ENCODE measurements around the gene FLNA.
"Not testable (repeated sequence)": the region's sequence is repeated elsewhere in the genome, so short reads cannot be mapped to it uniquely, and the experiment has no call there.

FLNA gene, protein sequence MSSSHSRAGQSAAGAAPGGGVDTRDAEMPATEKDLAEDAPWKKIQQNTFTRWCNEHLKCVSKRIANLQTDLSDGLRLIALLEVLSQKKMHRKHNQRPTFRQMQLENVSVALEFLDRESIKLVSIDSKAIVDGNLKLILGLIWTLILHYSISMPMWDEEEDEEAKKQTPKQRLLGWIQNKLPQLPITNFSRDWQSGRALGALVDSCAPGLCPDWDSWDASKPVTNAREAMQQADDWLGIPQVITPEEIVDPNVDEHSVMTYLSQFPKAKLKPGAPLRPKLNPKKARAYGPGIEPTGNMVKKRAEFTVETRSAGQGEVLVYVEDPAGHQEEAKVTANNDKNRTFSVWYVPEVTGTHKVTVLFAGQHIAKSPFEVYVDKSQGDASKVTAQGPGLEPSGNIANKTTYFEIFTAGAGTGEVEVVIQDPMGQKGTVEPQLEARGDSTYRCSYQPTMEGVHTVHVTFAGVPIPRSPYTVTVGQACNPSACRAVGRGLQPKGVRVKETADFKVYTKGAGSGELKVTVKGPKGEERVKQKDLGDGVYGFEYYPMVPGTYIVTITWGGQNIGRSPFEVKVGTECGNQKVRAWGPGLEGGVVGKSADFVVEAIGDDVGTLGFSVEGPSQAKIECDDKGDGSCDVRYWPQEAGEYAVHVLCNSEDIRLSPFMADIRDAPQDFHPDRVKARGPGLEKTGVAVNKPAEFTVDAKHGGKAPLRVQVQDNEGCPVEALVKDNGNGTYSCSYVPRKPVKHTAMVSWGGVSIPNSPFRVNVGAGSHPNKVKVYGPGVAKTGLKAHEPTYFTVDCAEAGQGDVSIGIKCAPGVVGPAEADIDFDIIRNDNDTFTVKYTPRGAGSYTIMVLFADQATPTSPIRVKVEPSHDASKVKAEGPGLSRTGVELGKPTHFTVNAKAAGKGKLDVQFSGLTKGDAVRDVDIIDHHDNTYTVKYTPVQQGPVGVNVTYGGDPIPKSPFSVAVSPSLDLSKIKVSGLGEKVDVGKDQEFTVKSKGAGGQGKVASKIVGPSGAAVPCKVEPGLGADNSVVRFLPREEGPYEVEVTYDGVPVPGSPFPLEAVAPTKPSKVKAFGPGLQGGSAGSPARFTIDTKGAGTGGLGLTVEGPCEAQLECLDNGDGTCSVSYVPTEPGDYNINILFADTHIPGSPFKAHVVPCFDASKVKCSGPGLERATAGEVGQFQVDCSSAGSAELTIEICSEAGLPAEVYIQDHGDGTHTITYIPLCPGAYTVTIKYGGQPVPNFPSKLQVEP (N-terminal part only)

DNA sequence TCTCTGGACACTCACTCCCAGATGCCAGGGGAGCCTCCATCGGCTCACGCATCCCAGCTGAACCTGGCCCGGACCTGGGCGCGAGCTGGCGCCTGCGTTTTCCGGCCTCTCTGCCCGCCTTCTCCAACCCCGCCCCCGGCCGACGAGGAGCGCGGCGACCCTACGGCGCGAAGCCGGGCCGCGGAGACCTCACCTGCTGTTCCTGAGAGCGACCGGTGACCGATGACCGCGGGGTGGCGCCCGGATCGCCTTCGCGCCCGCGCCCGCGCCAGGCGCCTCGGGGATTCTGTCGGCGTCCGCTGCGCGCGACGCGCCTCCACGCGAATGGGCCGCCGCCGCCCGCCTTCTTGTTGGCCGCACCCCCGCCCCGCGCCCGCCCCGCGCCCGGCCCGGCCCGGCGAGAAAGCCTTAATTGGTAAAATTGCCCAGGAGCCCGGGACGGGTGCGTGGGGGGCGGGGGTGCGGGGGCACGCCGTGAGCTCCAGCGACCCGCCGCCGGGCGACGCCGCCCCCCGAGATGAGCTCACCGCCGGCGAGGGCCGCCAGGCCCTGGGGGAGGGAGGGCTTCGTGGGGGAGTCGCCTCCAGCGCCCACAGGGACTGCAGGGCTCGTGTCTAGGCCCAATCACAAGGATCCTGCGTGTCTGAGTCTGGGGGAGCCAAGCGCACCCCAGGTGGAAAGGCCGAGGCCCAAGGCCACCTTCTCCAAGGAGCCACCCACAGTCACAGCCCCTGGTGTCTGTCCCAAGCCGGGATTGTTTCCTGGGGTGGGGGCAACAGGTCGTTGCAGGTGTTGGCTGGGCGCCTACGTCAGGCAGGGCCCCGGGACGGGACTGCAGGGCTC is at the start of gene FLNA:
TSS of gene FLNA (minus strand) at position 322 of the 843 bp plus-strand sequence. CDS start 3,389 bp downstream, outside the sequence.
- DNase-seq (ENCODE audit: low read depth): no peak

DNA sequence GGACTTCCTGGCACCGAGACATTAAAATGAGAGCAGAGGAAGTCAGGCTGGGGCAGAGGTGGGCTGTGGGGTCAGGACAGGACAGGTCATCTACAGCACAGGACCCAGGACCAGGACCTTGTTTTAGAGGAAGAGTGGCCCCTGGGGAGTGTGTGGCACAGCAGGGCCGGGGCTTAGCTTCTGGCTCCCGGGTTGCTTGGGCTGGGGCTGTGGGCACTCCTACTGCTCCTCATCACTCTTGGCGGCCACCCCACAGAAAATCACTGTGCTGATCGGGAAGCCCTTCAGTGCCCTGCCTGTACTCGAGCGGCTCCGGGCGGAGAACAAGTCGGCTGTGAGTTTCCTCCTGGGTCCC is 45.9 kb upstream of the FLNA start:
- no peak for DNase-seq (ENCODE audit: low read depth)

DNA sequence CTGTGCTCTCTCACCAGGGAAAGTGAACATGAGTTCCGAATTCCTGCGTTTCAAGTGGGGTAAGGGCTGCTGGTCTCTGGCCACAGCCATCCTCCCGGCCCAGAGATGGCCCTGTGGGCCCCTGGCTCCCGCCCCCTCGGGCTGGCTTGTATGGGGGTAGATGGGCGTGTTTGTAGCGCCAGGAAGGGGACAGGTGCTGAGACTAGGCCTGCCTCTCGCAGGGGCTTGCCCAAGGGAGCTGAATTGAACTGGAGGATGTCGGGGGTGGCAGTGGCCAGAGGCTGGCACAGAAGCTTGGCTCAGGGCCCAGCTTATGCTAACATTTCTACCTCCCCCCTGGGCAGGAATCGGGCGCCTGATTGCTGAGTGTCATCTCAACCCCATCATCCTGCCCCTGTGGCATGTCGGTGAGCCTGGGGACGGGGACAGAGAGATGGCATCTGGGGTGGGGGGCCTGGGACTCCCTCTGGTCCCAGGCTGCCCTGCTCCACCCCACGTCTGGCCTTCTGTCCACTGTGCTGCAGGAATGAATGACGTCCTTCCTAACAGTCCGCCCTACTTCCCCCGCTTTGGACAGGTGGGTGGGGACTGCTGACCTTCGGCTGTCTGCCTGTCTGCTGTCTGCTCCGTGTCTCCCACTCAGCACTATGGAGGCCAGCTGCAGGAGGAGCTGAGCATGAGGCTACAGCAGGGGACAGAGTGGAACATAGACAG is 45.4 kb upstream of the FLNA start:
- no peak for DNase-seq (ENCODE audit: low read depth)

DNA sequence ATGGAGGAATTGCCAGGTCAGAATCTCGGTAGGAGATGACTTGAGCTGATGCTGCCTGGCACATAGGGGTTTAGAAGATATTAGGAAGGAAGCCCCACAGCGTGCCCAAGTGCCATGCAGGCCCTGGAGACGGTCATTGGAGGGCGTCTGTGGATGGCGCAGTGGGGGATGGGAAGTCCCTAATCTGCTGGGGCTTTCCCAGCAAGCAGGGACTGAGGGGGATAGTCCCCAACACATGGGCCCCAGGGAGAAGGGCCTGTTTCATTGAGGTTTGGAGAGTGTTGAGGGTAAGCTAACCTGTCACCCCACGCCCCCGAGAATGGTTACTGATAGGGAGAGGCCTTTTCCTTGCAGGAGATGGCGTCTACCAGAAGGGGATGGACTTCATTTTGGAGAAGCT is 44.8 kb upstream of the FLNA start:
- DNase-seq (ENCODE audit: low read depth): no peak

DNA sequence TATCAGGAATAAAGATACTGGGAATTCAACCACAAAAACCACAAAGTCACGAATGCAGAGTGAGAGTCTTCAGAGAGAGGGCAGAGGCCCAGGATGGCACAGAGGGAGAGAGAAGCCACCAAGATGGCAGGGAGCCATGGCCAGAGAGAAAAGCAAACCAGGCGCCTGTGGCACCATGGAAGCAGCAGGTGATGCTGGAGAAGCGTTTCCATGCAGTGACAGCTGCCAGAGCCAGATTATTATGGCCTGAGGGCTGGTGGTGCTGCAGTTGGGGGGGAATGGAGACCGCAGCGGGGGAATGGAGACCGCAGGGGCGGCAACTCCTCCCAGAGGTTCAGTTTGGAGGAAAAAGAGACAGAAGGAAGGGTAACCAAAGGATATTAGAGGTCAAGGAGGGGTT is 42.7 kb upstream of the FLNA start:
- DNase-seq (ENCODE audit: low read depth): no peak

DNA sequence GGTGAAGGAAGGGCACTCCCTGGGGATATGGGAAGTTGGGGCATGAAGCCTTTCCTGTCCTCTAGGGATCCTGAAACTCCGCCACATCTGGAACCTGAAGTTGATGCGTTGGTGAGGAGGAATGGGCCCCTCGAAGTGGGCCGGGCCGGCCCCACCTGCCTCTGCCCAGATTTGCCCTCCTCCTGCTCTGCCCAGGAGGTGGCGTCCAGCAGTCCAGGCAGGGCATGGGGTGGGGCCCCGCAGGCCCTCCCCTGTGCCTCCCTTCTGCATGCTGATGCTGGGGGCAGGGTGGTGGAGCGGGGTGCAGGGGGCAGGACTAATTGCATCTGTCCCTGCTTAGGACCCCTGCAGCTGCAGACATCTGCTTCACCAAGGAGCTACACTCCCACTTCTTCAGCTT is 38.7 kb upstream of the FLNA start:
- no peak for DNase-seq (ENCODE audit: low read depth)

DNA sequence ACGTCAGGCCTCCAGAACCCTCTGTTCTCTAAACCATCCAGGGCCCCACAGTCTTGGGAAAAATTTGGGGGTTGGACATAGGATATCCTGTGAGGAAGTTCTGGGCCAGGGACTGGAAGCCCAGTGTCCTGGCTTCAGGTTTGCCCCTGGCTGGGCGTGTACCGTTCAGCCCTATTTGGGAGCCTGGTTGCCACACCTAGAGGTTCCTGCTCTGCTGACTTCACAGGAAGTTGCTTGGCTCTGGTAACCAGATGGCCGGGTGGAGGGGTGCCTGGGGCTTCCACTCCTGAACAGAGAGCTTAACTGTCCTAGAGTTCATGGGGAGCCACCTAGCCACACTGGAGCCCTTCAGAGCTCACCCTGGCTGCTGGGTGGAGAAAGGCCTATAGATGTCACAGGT is 38.0 kb upstream of the FLNA start:
- no peak for DNase-seq (ENCODE audit: low read depth)

DNA sequence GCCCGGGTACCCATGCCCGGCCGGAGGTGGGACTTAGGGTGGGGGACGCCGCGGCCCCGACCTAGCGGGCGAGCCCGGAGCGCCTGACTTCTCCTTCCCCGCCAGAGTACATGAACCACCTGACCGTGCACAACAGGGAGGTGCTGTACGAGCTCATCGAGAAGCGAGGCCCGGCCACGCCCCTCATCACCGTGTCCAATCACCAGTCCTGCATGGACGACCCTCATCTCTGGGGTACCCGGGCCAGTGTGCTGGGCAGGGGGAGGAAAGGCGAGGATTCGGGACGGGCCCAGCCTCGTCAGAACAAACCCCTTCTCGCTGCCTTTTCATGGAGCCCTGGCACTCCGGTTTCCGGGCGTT is 37.5 kb upstream of the FLNA start:
- DNase-seq (ENCODE audit: low read depth): peak; percentile 23

DNA sequence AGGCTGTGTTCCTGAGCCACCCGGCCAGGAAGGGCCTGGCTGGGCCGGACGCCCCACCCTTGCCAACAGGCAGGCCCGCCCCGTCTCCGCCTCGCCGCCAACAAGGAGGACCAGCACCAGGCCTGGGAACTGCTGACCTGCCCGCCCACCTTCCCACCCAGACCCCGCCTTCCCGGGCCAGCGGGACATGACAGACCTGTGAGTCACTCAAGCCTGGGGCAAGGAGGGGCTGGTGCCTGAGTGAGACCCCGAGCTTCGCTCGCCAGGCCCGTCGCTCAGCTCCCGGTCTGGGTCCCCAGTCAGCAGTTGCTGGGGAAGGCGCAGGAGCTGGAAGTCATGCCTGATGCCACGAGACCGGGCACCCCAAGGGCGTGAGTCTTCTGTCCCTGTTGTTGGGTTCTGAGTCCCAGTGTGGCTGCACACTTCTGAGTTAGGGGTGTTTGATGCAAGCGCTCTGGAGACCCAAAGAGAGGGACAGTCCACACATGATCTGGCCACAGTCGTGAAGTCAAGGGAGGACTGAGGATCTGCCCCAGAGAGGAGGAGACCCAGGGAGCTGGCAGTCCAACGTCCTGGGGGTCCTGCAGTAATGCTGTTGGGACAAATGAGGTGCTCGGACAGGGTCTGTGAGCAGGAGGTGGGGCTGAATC is 34.9 kb upstream of the FLNA start, which contains the start of gene DNASE1L1:
TSS of gene DNASE1L1 (minus strand) at position 33 of the 650 bp plus-strand sequence. CDS start 3,686 bp downstream, outside the sequence.
- no peak for DNase-seq (ENCODE audit: low read depth)

DNA sequence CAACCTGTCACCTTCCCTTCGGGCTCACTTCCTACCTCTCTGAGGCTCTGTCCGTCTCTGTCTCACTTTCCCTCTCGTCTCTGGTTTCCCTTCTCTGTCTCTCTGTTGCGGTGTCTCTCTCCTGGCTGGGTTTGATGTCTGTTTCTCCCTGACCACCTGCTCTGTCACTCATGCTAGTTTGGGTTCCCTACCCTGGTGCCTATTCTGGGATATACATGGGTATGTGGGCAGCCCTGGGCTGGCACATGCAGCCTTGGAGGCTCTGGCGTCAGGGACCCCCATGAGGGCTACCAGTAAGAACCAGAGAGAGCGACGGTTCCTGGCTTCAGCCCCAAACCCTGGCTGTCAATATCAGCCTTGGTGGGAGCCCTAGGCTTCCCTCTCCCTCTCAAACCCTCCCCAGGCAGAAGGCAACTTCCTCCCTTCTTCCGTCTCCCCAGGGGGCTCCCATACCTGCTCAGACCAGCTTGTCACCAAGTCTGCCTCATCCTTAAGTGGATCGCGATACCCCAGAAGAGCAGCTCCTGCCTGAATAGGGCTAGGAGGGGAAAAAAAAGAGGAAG is 34.3 kb upstream of the FLNA start:
- no peak for DNase-seq (ENCODE audit: low read depth)

DNA sequence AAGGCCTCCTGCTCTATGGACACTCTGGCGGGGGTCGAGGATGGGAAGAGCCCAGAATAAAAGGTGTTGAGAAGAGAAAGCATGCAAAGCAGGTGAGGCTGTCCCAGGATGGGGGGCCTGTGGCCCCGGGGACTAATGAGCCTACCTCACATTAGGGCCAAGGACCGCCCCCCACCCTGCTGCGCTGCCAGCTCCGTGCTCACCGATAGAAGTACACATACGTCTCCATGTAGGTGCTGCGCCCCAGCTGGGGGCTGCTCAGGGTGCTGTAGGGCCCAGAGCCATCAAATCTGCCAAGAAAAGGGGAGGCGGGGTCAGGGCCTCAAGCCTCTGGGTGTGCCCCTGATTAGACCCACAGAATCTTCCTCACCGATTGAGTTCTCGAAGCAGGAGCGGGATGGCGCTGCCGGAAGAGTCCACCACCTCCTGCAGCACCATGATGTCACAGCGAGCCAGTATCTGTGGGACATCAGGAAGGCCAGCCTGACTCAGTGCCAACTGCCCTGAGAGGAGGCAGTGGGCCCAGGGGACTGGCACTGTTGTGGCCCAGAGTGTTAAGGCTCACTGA is 30.3 kb upstream of the FLNA start:
- DNase-seq (ENCODE audit: low read depth): no peak

DNA sequence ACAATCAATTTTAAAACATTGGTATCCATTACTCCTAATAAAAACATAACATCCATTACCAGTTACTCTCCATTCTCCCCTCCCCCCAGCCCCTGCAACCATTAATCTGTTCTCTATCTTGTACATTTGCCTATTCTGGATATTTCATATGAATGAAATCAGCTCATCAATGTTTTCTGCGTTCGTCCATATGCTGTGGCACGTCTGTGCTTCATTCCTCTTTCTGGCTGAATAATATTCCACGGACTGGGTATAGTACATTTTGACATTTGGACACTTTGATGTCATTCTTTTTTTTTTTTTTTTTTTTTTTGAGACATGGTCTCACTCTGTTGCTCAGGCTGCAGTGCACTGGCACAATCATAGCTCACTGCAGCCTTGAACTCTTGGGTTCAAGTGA is 29.4 kb upstream of the FLNA start:
- no peak for DNase-seq (ENCODE audit: low read depth)

DNA sequence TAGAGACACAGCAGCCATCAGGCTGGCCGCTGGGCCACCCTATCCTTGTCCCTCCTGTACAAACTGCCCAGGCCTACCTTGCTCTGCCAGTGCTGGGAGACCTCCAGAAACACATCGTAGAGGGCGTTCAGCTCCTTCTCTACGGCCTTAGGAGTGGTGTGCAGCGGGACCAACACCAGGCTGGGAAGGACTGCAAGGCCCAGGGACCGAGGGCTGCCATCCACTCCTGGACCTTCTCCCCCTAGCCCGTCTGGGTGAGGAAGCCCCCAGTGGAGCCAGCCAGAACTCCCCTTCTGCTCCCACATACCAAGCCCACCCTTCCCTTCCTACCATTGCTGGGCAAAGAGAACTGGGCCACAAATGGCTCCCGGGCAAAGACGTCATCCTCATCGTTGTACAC is 28.8 kb upstream of the FLNA start:
- DNase-seq (ENCODE audit: low read depth): no peak

DNA sequence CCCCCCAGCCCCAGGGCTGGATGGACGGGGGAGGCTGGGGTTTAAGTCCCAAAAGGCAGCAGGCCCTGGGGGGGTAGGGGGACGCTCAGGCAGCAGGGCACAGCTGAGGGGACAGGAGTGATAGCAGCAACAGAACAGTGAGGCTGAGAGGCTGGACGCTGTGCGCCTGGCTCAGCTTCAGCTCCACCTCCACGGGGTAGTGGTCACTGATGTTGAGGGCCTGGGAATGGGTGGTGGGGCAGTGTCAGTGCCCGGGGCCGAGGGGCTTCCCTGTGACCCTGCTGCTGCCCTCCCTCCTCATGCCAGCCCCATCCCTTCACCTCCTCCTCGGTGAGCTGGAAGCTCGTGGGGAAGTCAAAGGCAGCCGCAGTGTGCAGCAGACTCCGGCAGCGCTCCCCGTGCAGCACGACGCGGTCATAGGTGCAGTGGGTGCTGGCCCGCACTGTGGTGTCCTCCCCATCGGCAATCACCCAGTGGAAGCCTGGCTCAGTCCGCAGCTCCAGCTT is 28.2 kb upstream of the FLNA start:
- no peak for DNase-seq (ENCODE audit: low read depth)

DNA sequence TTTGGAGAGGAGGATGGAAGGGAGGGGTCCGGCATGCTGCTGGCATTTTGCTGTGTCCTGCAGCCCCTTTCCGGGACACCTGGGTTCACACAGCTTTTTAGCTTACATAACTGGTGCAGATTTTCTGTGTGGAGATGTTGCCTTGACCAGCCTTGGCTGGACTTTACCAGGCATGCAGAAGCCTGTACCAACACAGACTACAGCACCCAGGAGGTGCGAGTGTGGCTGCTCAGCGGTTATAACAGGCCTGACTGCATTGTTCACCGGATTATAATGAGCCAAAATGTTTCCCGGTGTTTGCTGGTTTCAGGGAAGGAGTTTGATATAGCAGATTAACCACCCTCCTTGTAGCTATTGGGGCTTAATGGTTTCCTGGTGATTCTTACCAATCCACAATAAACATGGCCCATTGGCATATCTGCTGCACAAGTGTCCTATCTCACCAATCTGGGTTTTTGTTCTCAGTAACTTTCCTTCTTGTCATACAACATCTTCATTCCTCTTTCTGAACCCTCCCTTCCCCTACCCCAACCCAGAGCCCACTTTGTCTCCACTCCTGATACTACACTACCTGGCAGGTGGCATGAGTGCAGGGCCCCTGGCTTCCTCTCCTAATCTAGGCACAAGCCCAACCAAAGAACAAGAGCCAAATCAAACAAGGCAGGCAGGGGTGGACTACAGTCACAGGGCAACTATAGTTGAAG is 27.6 kb upstream of the FLNA start:
- DNase-seq (ENCODE audit: low read depth): no peak

DNA sequence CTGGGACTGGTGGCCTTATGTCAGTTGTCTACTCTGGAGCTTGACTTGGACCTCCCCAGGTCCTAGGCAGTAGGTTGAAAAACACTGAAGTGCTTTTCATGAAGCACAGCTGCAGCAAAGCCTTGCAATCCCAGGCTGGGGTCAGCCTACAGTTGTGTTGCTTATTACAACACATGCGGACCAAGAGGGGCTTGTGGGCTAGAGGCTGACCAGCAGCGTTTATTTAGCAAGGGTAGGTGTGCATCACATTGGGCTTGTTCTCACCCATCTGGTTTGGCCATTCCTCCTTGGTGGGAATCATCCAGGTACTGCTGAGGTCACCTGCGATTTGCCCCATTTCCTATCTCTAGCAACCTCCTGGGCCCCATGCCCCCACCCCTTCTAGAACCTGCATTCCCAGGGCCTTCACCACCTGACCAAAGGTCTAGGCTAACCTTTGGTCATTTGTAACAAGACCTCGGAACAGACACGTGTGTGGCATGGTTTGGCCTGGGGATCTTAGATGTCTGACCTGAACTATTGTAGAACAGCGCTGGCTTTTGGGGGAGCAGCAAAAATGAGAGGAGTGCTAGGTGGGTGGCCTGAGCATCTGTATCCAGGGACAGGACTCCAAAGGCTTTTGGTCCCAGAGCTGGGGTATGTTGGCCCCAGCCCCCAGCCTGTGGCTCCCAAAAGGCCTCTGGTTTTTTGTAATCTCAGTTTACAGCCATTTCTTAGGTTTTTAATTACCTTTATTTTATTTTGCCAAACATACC is 26.8 kb upstream of the FLNA start:
- no peak for DNase-seq (ENCODE audit: low read depth)

DNA sequence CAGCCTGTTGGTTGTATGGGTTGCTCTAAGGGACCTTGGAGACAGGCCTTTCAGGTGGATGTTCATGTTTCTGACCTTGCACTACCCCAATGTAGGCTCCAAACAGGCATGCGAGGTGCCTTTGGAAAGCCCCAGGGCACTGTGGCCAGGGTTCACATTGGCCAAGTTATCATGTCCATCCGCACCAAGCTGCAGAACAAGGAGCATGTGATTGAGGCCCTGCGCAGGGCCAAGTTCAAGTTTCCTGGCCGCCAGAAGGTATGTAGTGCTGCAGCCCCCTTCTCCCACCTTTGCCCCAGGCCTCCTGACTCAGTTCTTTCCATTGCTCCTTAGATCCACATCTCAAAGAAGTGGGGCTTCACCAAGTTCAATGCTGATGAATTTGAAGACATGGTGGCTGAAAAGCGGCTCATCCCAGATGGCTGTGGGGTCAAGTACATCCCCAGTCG is 26.0 kb upstream of the FLNA start:
- not testable (repeated sequence) for DNase-seq (ENCODE audit: low read depth)

All from stimulated activated CD8-positive, alpha-beta memory T cell treated with anti-CD3 and anti-CD28 coated beads, Interleukin-12 subunit alpha, Interleukin-12 subunit beta, amount 100 ng/mL, for 1 hour (primary cell).